ENCODE data around the gene GRID2.

DNA sequence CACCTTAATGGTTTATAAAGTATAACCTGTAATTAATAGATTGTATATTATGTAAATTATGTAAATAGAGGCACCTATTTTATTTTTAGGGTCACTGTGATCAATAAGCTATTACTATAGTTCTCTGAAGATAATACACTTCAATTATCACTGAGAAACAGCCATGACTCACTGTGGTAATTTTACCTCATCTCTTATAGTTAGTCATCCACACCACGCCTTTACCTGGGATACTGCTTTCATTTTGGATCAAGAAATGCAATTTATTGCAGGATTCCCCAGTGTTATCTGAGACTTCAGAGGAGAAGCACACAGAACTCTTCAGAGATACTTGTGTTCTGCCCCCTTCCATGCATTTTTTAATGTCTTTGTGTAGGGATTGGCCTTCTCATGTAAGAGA lies 1176.7 kb downstream of the GRID2 start:
- TF ChIP-seq POLR2AphosphoS5 (IDR thresholded peaks at IDR 0.05) (no peak), POLR2A (IDR thresholded peaks at IDR 0.05) (no peak)
- TF ChIP-seq, protein P1, sequence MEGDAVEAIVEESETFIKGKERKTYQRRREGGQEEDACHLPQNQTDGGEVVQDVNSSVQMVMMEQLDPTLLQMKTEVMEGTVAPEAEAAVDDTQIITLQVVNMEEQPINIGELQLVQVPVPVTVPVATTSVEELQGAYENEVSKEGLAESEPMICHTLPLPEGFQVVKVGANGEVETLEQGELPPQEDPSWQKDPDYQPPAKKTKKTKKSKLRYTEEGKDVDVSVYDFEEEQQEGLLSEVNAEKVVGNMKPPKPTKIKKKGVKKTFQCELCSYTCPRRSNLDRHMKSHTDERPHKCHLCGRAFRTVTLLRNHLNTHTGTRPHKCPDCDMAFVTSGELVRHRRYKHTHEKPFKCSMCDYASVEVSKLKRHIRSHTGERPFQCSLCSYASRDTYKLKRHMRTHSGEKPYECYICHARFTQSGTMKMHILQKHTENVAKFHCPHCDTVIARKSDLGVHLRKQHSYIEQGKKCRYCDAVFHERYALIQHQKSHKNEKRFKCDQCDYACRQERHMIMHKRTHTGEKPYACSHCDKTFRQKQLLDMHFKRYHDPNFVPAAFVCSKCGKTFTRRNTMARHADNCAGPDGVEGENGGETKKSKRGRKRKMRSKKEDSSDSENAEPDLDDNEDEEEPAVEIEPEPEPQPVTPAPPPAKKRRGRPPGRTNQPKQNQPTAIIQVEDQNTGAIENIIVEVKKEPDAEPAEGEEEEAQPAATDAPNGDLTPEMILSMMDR (IDR thresholded peaks at IDR 0.05): no peak

Measured in stomach (tissue), 4 donors.